Activated CD8-positive, alpha-beta memory T cell treated with anti-CD3 and anti-CD28 coated beads for 24 hours (primary cell): ENCODE measurements around the gene ADCY5.
A peak's percentile ranks its signal among the peaks of the same experiment; 100 is the strongest.
"Not testable (repeated sequence)": the region's sequence is repeated elsewhere in the genome, so short reads cannot be mapped to it uniquely, and the experiment has no call there.

Experiments
- DNase-seq: peaks from one replicate; pipeline ENCODE4 v3.0.0-alpha.2; 2020

ADCY5 gene

GRCh38 chr3:123283074-123283473 is 165.8 kb downstream of the ADCY5 start:
- no peak for DNase-seq

- no peak for DNase-seq
Measured at GRCh38 chr3:123282461-123282860, 166.4 kb downstream of the ADCY5 start.

- DNase-seq: peak; percentile 24
Measured at GRCh38 chr3:123281929-123282328, 167.0 kb downstream of the ADCY5 start.

- DNase-seq: no peak
Measured at GRCh38 chr3:123281406-123281805, 167.5 kb downstream of the ADCY5 start.

GRCh38 chr3:123279121-123279520 is 169.8 kb downstream of the ADCY5 start:
- no peak for DNase-seq

GRCh38 chr3:123278446-123278845 is 170.4 kb downstream of the ADCY5 start:
- DNase-seq: no peak

GRCh38 chr3:123277106-123277505 is 171.8 kb downstream of the ADCY5 start:
- no peak for DNase-seq

- no peak for DNase-seq
Measured at GRCh38 chr3:123276346-123277006, 172.4 kb downstream of the ADCY5 start.

- DNase-seq: no peak
Measured at GRCh38 chr3:123275691-123276090, 173.2 kb downstream of the ADCY5 start.

- DNase-seq: no peak
Measured at GRCh38 chr3:123272547-123272946, 176.3 kb downstream of the ADCY5 start.

GRCh38 chr3:123271466-123272159 is 177.3 kb downstream of the ADCY5 start:
- no peak for DNase-seq

- DNase-seq: no peak
Measured at GRCh38 chr3:123270818-123271217, 178.1 kb downstream of the ADCY5 start.

- DNase-seq: no peak
Measured at GRCh38 chr3:123267821-123268220, 181.1 kb downstream of the ADCY5 start.

GRCh38 chr3:123263941-123264340 is 184.9 kb downstream of the ADCY5 start:
- DNase-seq: no peak

- no peak for DNase-seq
Measured at GRCh38 chr3:123262868-123263267, 186.0 kb downstream of the ADCY5 start.

GRCh38 chr3:123262226-123262625 is 186.7 kb downstream of the ADCY5 start:
- no peak for DNase-seq

GRCh38 chr3:123261666-123262065 is 187.2 kb downstream of the ADCY5 start:
- no peak for DNase-seq

GRCh38 chr3:123258811-123259420 is 190.0 kb downstream of the ADCY5 start:
- DNase-seq: no peak

GRCh38 chr3:123258359-123258758 is 190.5 kb downstream of the ADCY5 start:
- DNase-seq: no peak

- DNase-seq: no peak
Measured at GRCh38 chr3:123256256-123256655, 192.6 kb downstream of the ADCY5 start.

- DNase-seq: no peak
Measured at GRCh38 chr3:123246866-123247265, 202.0 kb downstream of the ADCY5 start.

- DNase-seq: no peak
Measured at GRCh38 chr3:123244128-123244527, 204.8 kb downstream of the ADCY5 start.

GRCh38 chr3:123239756-123240155 is 209.1 kb downstream of the ADCY5 start:
- DNase-seq: no peak

- not testable (repeated sequence) for DNase-seq
Measured at GRCh38 chr3:123239186-123239585, 209.7 kb downstream of the ADCY5 start.
